ENCODE measurements around the gene STYXL2.

Gene STYXL2

DNA sequence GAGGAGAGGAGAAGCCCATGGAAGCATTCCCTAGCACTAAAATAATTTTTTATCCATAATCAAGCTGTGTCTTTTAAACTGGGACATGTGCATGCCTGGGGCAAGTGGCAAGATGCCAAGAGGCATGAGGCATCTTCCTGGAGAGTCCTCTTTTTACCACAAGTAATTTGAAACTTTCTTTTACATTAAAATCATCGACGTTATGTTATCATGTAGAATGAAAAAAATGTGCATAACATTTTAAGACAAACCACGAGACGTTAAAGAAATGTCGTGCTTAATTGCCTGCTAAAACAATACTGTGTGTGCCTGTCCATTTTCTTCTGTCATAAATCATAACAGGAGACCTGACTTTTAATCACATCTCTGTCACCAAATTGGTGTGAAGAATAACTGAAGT, 1.5 kb downstream of the STYXL2 start:
- Histone ChIP-seq H3K79me1 (ENCODE audit: low read length) (no peaks in the 10 kb centered on the region), H3K56ac (ENCODE audit: low read length) (no peak overlapping the region), H4K5ac (ENCODE audit: low read length) (no peak overlapping the region), H3K4ac (ENCODE audit: low read depth, low read length) (no peak overlapping the region), H2BK120ac (ENCODE audit: low read depth, low read length) (no peak overlapping the region), H3K36me3 (ENCODE audit: control insufficient read depth, insufficient read depth, low read length) (no peaks in the 10 kb centered on the region), H4K8ac (ENCODE audit: low read depth, low read length) (no peak overlapping the region), H3K27ac (ENCODE audit: low read depth, low read length) (no peak overlapping the region), H3K9ac (ENCODE audit: low read length) (no peak overlapping the region), H2BK15ac (replicated peaks; ENCODE audit: low read depth) (no peak overlapping the region), H3K4me3 (ENCODE audit: low read length) (no peak overlapping the region), H3K27me3 (ENCODE audit: insufficient read depth, low read length, poor library complexity) (no peaks in the 10 kb centered on the region), H2AK5ac (ENCODE audit: low read length) (no peak overlapping the region), H3K4me2 (ENCODE audit: low read length) (no peak overlapping the region), H3K18ac (ENCODE audit: low read length) (no peak overlapping the region), H3K4me1 (ENCODE audit: control insufficient read depth, low read depth, low read length) (peaks cover 3% of the 10 kb centered on the region), H3K79me2 (ENCODE audit: control insufficient read depth, insufficient read depth, low read length) (no peaks in the 10 kb centered on the region), H3K23ac (ENCODE audit: low read length) (no peak overlapping the region), H2BK5ac (ENCODE audit: low read length) (no peak overlapping the region)
- WGBS (ENCODE audit: extremely low coverage, insufficient coverage, low lambda C conversion rate): no CpG with 5 or more reads among the region's 5 CpGs
- no peak for DNase-seq

DNA sequence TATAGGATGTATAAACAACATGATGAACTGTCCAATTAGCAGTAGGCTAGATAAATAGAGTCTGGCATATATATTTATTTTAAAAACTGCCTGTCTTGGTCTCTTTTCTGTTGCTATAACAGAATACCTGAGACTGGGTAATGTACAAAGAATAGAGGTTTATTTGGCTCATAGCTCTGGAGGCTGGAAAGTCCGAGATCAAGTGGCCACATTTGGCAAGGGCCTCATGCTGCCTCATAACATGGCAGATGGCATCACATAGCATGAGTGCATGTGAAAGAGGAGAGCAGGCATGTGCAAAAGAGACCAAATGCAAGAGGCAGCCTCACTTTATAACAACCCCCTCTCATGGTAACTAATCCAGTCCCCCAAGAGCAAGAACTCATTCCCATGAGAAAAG, 6.0 kb downstream of the STYXL2 start:
- H3K56ac ChIP-seq (ENCODE audit: low read length): no peak overlapping the region
- H3K23ac ChIP-seq (ENCODE audit: low read length): no peak overlapping the region
- peaks cover 2% of the 10 kb centered on the region for H3K4me1 ChIP-seq (ENCODE audit: control insufficient read depth, low read depth, low read length)
- H3K27me3 ChIP-seq (ENCODE audit: insufficient read depth, low read length, poor library complexity): no peaks in the 10 kb centered on the region
- no peak overlapping the region for H3K4me2 ChIP-seq (ENCODE audit: low read length)
- H4K8ac ChIP-seq (ENCODE audit: low read depth, low read length): no peak overlapping the region
- no peak overlapping the region for H3K18ac ChIP-seq (ENCODE audit: low read length)
- no peak overlapping the region for H3K4me3 ChIP-seq (ENCODE audit: low read length)
- no peaks in the 10 kb centered on the region for H3K79me1 ChIP-seq (ENCODE audit: low read length)
- no peak overlapping the region for H4K5ac ChIP-seq (ENCODE audit: low read length)
- no peak overlapping the region for H3K27ac ChIP-seq (ENCODE audit: low read depth, low read length)
- H2BK120ac ChIP-seq (ENCODE audit: low read depth, low read length): no peak overlapping the region
- no peak overlapping the region for H3K9ac ChIP-seq (ENCODE audit: low read length)
- WGBS (ENCODE audit: extremely low coverage, insufficient coverage, low lambda C conversion rate): no CpG with 5 or more reads among the region's 1 CpG
- no peaks in the 10 kb centered on the region for H3K36me3 ChIP-seq (ENCODE audit: control insufficient read depth, insufficient read depth, low read length)
- no peak for DNase-seq
- no peak overlapping the region for H2BK5ac ChIP-seq (ENCODE audit: low read length)
- no peak overlapping the region for H2BK15ac ChIP-seq (replicated peaks; ENCODE audit: low read depth)
- no peaks in the 10 kb centered on the region for H3K79me2 ChIP-seq (ENCODE audit: control insufficient read depth, insufficient read depth, low read length)
- no peak overlapping the region for H2AK5ac ChIP-seq (ENCODE audit: low read length)
- no peak overlapping the region for H3K4ac ChIP-seq (ENCODE audit: low read depth, low read length)

- Histone ChIP-seq H2BK120ac (ENCODE audit: low read depth, low read length) (no peak overlapping the region), H3K4me3 (ENCODE audit: low read length) (no peak overlapping the region), H3K56ac (ENCODE audit: low read length) (no peak overlapping the region), H3K79me1 (ENCODE audit: low read length) (no peaks in the 10 kb centered on the region), H3K4ac (ENCODE audit: low read depth, low read length) (no peak overlapping the region), H2AK5ac (ENCODE audit: low read length) (no peak overlapping the region), H3K4me1 (ENCODE audit: control insufficient read depth, low read depth, low read length) (peaks cover 2% of the 10 kb centered on the region), H3K27ac (ENCODE audit: low read depth, low read length) (no peak overlapping the region), H3K4me2 (ENCODE audit: low read length) (no peak overlapping the region), H3K36me3 (ENCODE audit: control insufficient read depth, insufficient read depth, low read length) (no peaks in the 10 kb centered on the region), H4K8ac (ENCODE audit: low read depth, low read length) (no peak overlapping the region), H3K9ac (ENCODE audit: low read length) (no peak overlapping the region), H3K79me2 (ENCODE audit: control insufficient read depth, insufficient read depth, low read length) (no peaks in the 10 kb centered on the region), H3K27me3 (ENCODE audit: insufficient read depth, low read length, poor library complexity) (no peaks in the 10 kb centered on the region), H3K18ac (ENCODE audit: low read length) (no peak overlapping the region), H3K23ac (ENCODE audit: low read length) (no peak overlapping the region), H2BK5ac (ENCODE audit: low read length) (no peak overlapping the region), H2BK15ac (replicated peaks; ENCODE audit: low read depth) (no peak overlapping the region), H4K5ac (ENCODE audit: low read length) (no peak overlapping the region)
- WGBS (ENCODE audit: extremely low coverage, insufficient coverage, low lambda C conversion rate): no CpG with 5 or more reads among the region's 2 CpGs
- no peak for DNase-seq
Observed at GRCh38 chr1:167100730-167101129, 6.9 kb downstream of the STYXL2 start.

GRCh38 chr1:167101754-167102153, 7.9 kb downstream of the STYXL2 start:
- no peak overlapping the region for H4K8ac ChIP-seq (ENCODE audit: low read depth, low read length)
- DNase-seq: no peak
- H4K5ac ChIP-seq (ENCODE audit: low read length): no peak overlapping the region
- H2BK120ac ChIP-seq (ENCODE audit: low read depth, low read length): no peak overlapping the region
- no peaks in the 10 kb centered on the region for H3K79me1 ChIP-seq (ENCODE audit: low read length)
- H2AK5ac ChIP-seq (ENCODE audit: low read length): no peak overlapping the region
- H2BK5ac ChIP-seq (ENCODE audit: low read length): no peak overlapping the region
- H3K36me3 ChIP-seq (ENCODE audit: control insufficient read depth, insufficient read depth, low read length): no peaks in the 10 kb centered on the region
- H3K4me2 ChIP-seq (ENCODE audit: low read length): no peak overlapping the region
- no peak overlapping the region for H2BK15ac ChIP-seq (replicated peaks; ENCODE audit: low read depth)
- no peak overlapping the region for H3K4ac ChIP-seq (ENCODE audit: low read depth, low read length)
- no peak overlapping the region for H3K18ac ChIP-seq (ENCODE audit: low read length)
- H3K9ac ChIP-seq (ENCODE audit: low read length): no peak overlapping the region
- H3K27me3 ChIP-seq (ENCODE audit: insufficient read depth, low read length, poor library complexity): no peaks in the 10 kb centered on the region
- peaks cover 2% of the 10 kb centered on the region for H3K4me1 ChIP-seq (ENCODE audit: control insufficient read depth, low read depth, low read length)
- no peak overlapping the region for H3K23ac ChIP-seq (ENCODE audit: low read length)
- no peak overlapping the region for H3K4me3 ChIP-seq (ENCODE audit: low read length)
- no peak overlapping the region for H3K27ac ChIP-seq (ENCODE audit: low read depth, low read length)
- H3K79me2 ChIP-seq (ENCODE audit: control insufficient read depth, insufficient read depth, low read length): no peaks in the 10 kb centered on the region
- no peak overlapping the region for H3K56ac ChIP-seq (ENCODE audit: low read length)
- no CpG with 5 or more reads among the region's 2 CpGs for WGBS (ENCODE audit: extremely low coverage, insufficient coverage, low lambda C conversion rate)

DNA sequence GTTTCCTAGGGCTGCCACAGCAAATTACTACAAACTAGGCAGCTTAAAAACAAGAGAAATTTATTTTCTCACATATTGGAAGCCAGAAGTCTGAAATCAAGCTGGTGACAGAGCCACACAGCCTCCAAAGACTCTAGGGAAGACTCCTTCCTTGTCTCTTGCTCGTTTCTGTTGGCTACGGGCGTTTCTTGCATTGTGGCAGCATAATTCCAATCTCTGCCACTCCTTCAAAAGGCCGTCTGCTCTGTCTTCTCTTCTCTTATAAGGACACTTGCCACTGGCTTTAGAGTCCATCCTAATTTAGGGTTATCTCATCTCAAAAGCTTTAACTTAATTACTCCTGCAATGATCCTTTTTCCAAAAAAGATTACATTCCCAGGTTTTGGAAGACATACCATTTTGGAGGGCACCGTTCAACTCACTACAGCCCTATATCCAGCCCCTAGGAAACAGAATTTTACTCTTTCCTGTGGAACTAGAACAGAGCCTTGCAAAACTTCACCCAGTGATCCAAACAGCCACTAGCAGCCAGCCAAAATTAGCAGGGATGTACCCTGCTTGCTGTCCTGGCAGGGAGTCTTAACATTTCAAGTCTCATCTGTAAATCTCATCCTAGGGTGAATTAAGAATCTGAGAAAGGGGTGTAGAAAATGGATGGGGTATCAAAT, 9.2 kb downstream of the STYXL2 start:
- Histone ChIP-seq H3K4me3 (ENCODE audit: low read length) (no peak overlapping the region), H3K9ac (ENCODE audit: low read length) (no peak overlapping the region), H4K5ac (ENCODE audit: low read length) (no peak overlapping the region), H2BK15ac (replicated peaks; ENCODE audit: low read depth) (no peak overlapping the region), H3K56ac (ENCODE audit: low read length) (no peak overlapping the region), H3K4ac (ENCODE audit: low read depth, low read length) (no peak overlapping the region), H2BK5ac (ENCODE audit: low read length) (no peak overlapping the region), H3K36me3 (ENCODE audit: control insufficient read depth, insufficient read depth, low read length) (no peaks in the 10 kb centered on the region), H2BK120ac (ENCODE audit: low read depth, low read length) (peak overlapping the region; percentile 54), H3K79me2 (ENCODE audit: control insufficient read depth, insufficient read depth, low read length) (no peaks in the 10 kb centered on the region), H2AK5ac (ENCODE audit: low read length) (no peak overlapping the region), H3K4me1 (ENCODE audit: control insufficient read depth, low read depth, low read length) (peaks cover 2% of the 10 kb centered on the region), H3K79me1 (ENCODE audit: low read length) (no peaks in the 10 kb centered on the region), H3K4me2 (ENCODE audit: low read length) (no peak overlapping the region), H3K23ac (ENCODE audit: low read length) (no peak overlapping the region), H3K27me3 (ENCODE audit: insufficient read depth, low read length, poor library complexity) (no peaks in the 10 kb centered on the region), H3K27ac (ENCODE audit: low read depth, low read length) (no peak overlapping the region), H4K8ac (ENCODE audit: low read depth, low read length) (no peak overlapping the region), H3K18ac (ENCODE audit: low read length) (peak overlapping the region; percentile 52)
- DNase-seq: no peak
- no CpG with 5 or more reads among the region's 5 CpGs for WGBS (ENCODE audit: extremely low coverage, insufficient coverage, low lambda C conversion rate)

DNA sequence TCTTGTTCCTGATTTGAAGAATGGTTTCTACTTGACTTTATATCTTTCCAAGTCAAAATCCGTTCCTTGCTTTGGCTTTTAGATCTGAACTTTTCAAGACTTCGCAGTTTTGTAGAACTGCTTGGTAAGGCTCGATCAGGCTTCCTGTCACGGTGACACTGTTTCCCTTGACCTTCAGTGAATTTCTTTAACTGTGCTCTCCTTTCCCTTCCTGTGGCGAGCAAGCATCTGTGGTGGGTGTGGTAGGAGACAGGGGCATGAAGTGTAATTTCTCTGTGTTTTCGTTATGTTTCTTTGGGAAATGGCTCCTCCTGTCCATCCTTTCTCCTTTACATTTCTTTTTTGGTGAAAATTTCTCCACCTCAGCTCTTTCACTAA, 10.4 kb downstream of the STYXL2 start:
- no peak for DNase-seq
- H3K4ac ChIP-seq (ENCODE audit: low read depth, low read length): no peak overlapping the region
- H4K5ac ChIP-seq (ENCODE audit: low read length): no peak overlapping the region
- no peaks in the 10 kb centered on the region for H3K79me2 ChIP-seq (ENCODE audit: control insufficient read depth, insufficient read depth, low read length)
- peak overlapping the region; percentile 14 for H2BK5ac ChIP-seq (ENCODE audit: low read length)
- no peak overlapping the region for H3K9ac ChIP-seq (ENCODE audit: low read length)
- no peak overlapping the region for H3K4me2 ChIP-seq (ENCODE audit: low read length)
- no peak overlapping the region for H2BK15ac ChIP-seq (replicated peaks; ENCODE audit: low read depth)
- no peak overlapping the region for H4K8ac ChIP-seq (ENCODE audit: low read depth, low read length)
- no peak overlapping the region for H3K4me3 ChIP-seq (ENCODE audit: low read length)
- H3K56ac ChIP-seq (ENCODE audit: low read length): peak overlapping the region; percentile 27
- no peak overlapping the region for H3K23ac ChIP-seq (ENCODE audit: low read length)
- no peaks in the 10 kb centered on the region for H3K36me3 ChIP-seq (ENCODE audit: control insufficient read depth, insufficient read depth, low read length)
- no peak overlapping the region for H2BK120ac ChIP-seq (ENCODE audit: low read depth, low read length)
- peaks cover 2% of the 10 kb centered on the region for H3K4me1 ChIP-seq (ENCODE audit: control insufficient read depth, low read depth, low read length)
- no peak overlapping the region for H2AK5ac ChIP-seq (ENCODE audit: low read length)
- no peaks in the 10 kb centered on the region for H3K79me1 ChIP-seq (ENCODE audit: low read length)
- no peak overlapping the region for H3K27ac ChIP-seq (ENCODE audit: low read depth, low read length)
- no peaks in the 10 kb centered on the region for H3K27me3 ChIP-seq (ENCODE audit: insufficient read depth, low read length, poor library complexity)
- no CpG with 5 or more reads among the region's 6 CpGs for WGBS (ENCODE audit: extremely low coverage, insufficient coverage, low lambda C conversion rate)
- H3K18ac ChIP-seq (ENCODE audit: low read length): no peak overlapping the region

All from mesendoderm (in vitro differentiated cells).